Measurements from ENCODE around the gene EHMT1. TPM values are rescaled to one million over a fixed set of nuclear protein-coding genes. Genes with fewer than 3 reads are reported as not detected.
A peak's percentile ranks its signal among the peaks of the same experiment; 100 is the strongest.

The EHMT1 gene
- total and polyA plus RNA-seq, 10 of the 15 experiments (the other 5 are each of a cell fraction or from before 2014, with no cell fraction given): 2.9 to 100 (median 48.1) TPM

- TF ChIP-seq, protein P1, sequence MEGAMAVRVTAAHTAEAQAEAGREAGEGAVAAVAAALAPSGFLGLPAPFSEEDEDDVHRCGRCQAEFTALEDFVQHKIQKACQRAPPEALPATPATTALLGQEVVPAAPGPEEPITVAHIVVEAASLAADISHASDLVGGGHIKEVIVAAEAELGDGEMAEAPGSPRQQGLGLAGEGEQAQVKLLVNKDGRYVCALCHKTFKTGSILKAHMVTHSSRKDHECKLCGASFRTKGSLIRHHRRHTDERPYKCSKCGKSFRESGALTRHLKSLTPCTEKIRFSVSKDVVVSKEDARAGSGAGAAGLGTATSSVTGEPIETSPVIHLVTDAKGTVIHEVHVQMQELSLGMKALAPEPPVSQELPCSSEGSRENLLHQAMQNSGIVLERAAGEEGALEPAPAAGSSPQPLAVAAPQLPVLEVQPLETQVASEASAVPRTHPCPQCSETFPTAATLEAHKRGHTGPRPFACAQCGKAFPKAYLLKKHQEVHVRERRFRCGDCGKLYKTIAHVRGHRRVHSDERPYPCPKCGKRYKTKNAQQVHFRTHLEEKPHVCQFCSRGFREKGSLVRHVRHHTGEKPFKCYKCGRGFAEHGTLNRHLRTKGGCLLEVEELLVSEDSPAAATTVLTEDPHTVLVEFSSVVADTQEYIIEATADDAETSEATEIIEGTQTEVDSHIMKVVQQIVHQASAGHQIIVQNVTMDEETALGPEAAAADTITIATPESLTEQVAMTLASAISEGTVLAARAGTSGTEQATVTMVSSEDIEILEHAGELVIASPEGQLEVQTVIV (IDR thresholded peaks at IDR 0.05; ENCODE audit: borderline replicate concordance, partially characterized antibody): peak; percentile 33
- TF ChIP-seq SMARCA5 (IDR thresholded peaks at IDR 0.05) (peak; percentile 92), BCL11A (IDR thresholded peaks at IDR 0.05; ENCODE audit: low read depth, low read length) (peak; percentile 25; the same call in 1 of the 2 replicates), ASH2L (IDR thresholded peaks at IDR 0.05; ENCODE audit: borderline replicate concordance, low read depth) (peak; percentile 80; the same call in 1 of the 2 replicates), WRNIP1 (IDR thresholded peaks at IDR 0.05; ENCODE audit: borderline replicate concordance, low read depth, low read length) (no peak), SIN3A (IDR thresholded peaks at IDR 0.05; ENCODE audit: low read depth, low read length) (peak; percentile 60), MEF2A (IDR thresholded peaks at IDR 0.05; ENCODE audit: insufficient read depth, low read depth, low read length) (peak; percentile 73; the same call in 1 of the 2 replicates), CEBPZ (IDR thresholded peaks at IDR 0.05; ENCODE audit: low read depth, low read length) (no peak), HDGF (IDR thresholded peaks at IDR 0.05) (no peak), CHD2 (IDR thresholded peaks at IDR 0.05; ENCODE audit: borderline replicate concordance, low read depth, low read length) (peak; percentile 83), NR2C1 (IDR thresholded peaks at IDR 0.05) (peak; percentile 100), MTA3 (IDR thresholded peaks at IDR 0.05; ENCODE audit: borderline replicate concordance, low read length) (no peak), SMAD5 (IDR thresholded peaks at IDR 0.05; ENCODE audit: low read depth) (peak; percentile 37; the same call in 1 of the 2 replicates), MYB (IDR thresholded peaks at IDR 0.05; ENCODE audit: borderline replicate concordance, low read depth, low read length) (no peak), LARP7 (IDR thresholded peaks at IDR 0.05) (peak; percentile 99), GATAD2B (conservative IDR thresholded peaks at IDR 0.05; ENCODE audit: low read depth) (peak; percentile 92), PKNOX1 (IDR thresholded peaks at IDR 0.05) (peak; percentile 57), CBFB (IDR thresholded peaks at IDR 0.05; ENCODE audit: low read depth) (0 out of 2 replicates have a peak, but pooled peaks have one; percentile 24), SUZ12 (IDR thresholded peaks at IDR 0.05; ENCODE audit: unreplicated experiment) (no peak), IRF4 (IDR thresholded peaks at IDR 0.05; ENCODE audit: low read depth, low read length) (no peak)
- TF ChIP-seq, protein P2, sequence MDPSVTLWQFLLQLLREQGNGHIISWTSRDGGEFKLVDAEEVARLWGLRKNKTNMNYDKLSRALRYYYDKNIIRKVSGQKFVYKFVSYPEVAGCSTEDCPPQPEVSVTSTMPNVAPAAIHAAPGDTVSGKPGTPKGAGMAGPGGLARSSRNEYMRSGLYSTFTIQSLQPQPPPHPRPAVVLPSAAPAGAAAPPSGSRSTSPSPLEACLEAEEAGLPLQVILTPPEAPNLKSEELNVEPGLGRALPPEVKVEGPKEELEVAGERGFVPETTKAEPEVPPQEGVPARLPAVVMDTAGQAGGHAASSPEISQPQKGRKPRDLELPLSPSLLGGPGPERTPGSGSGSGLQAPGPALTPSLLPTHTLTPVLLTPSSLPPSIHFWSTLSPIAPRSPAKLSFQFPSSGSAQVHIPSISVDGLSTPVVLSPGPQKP (IDR thresholded peaks at IDR 0.05; ENCODE audit: low read depth, low read length): peak; percentile 28; the same call in 1 of the 2 replicates
Observed at GRCh38 chr9:137578518-137579258, 40.1 kb upstream of the EHMT1 start, which contains the start of gene DPH7 (continued).

Data from GM12878 (cell line).